Activated CD8-positive, alpha-beta memory T cell treated with anti-CD3 and anti-CD28 coated beads, Interleukin-2, amount 50 U/mL, for 4 hours (primary cell): Measurements from ENCODE around the gene VAV3.
"Not testable (repeated sequence)": the region's sequence is repeated elsewhere in the genome, so short reads cannot be mapped to it uniquely, and the experiment has no call there.

Experiments used
- DNase-seq: peaks from one replicate; pipeline ENCODE4 v3.0.0-alpha.2; 2020

VAV3 gene

DNA sequence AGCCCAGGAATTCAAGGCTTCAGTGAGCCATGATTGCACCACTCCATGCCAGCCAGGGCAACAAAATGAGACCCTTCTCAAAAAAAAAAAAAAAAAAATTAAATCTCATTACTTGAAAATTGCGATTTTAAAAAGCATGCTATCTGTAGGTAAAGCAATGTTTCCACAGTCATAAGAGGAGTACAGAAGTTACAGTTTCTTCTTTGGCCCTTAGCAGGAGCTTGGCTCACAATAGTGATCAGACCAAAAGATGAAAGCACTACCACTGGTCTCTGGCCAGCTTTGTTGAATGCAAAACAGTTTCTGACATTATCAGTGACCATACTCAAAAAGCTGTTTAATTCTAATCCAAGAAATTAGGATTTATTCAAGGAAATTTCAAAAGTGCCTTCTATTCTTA, 31.2 kb downstream of the VAV3 start:
- DNase-seq, result no peak

GRCh38 chr1:107930292-107930691, 34.7 kb downstream of the VAV3 start:
- no peak for DNase-seq

- DNase-seq, result no peak
Measured at GRCh38 chr1:107927820-107928219, 37.2 kb downstream of the VAV3 start.

DNA sequence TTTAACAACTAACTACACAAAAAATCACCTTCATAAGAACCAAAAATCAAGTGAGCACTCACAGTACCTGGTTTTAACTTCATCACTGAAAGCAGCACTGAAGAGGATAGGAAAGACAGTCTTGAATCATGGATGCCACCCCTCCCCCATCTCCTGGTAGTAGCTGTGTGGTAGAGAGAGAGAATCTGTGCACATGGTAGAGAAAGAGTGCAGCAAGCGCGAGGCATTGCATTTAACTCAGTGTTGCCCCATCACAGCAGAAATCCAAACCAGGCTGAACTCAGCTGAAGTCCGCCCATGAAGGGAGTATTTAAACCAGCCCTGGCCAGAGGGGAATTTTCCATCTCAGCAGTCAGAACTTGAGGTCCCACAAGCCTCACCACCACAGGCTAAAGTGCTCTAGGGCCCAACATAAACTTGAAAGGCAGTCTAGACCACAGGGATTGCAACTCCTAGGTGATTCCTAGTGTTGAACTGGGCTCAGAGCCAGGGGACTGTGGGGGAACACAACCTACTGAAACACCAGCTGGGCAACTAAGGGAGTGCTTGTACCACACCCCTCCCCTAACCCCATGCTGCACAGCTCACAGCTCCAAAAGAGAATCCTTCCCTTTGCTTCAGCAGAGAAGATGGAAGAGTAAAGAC, 38.4 kb downstream of the VAV3 start:
- DNase-seq, result no peak

- DNase-seq, result no peak
Measured at GRCh38 chr1:107925565-107925964, 39.4 kb downstream of the VAV3 start.

DNA sequence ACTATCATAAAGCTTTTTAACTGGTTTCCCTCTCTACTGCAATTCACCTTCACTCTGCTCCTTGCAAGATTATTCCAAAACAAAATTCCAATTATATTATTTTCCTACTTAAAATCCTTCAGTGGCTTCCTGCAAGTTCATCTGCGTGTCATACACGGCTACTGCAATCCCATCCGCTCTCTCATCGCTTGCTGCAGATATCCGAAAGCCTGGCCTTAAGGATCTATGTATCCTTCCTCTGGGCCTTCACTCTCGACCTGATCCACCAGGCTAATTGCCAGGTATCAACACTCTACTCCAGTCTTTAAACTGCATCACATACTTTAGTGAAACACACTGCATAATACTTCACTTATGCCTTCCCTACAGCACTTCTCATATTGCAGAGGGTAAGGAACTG, 44.0 kb downstream of the VAV3 start:
- no peak for DNase-seq

GRCh38 chr1:107920561-107920960, 44.4 kb downstream of the VAV3 start:
- DNase-seq, result no peak

GRCh38 chr1:107919953-107920352, 45.0 kb downstream of the VAV3 start:
- no peak for DNase-seq

DNA sequence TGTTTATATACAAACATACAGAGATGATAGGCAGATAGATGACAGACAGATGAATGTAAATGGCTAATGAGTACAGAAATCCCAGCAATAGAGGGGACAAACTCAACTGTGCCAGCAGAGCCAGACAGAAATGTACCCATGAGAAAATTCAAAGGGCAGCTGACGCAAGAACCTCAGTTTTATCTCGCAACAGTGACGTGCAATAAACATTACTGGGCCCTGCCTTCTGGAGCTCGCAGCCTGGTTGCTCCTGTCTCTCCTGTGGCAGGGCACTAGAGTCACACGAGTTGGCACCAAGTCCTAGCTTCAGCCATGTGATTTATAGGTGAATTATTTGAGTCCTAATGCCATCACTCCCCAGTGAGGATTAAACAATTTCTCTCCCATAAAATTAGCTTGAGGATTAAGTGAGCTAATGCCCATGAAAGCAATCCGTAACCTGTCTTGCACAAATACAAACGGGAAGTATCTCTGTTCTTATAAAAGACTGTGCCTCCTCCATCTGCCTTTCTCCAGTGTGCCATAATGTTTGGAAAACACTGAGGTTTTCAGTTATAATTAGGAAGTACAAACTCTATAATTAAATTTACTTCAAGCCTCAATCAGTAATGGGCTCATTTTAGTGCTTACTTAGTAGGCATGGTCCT, 50.7 kb downstream of the VAV3 start:
- no peak for DNase-seq

DNA sequence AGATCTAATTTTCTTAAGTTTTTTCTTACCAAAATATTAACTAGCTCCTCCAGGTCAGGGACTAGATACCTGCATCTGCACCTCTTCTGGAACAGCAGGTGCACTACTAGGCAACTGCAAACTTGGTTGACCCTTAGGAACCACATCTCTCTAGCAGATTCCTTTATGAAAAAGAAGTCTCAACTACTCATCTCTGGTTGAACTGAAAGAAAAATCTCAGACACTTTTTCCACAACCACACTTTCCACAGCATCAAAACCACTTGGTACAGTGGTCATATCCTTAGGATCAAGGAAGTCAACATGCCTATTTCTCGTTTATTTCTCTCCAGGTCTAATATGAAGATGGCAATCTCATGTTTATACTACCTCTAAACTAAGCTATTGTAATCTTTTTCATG, 52.3 kb downstream of the VAV3 start:
- DNase-seq, result no peak

DNA sequence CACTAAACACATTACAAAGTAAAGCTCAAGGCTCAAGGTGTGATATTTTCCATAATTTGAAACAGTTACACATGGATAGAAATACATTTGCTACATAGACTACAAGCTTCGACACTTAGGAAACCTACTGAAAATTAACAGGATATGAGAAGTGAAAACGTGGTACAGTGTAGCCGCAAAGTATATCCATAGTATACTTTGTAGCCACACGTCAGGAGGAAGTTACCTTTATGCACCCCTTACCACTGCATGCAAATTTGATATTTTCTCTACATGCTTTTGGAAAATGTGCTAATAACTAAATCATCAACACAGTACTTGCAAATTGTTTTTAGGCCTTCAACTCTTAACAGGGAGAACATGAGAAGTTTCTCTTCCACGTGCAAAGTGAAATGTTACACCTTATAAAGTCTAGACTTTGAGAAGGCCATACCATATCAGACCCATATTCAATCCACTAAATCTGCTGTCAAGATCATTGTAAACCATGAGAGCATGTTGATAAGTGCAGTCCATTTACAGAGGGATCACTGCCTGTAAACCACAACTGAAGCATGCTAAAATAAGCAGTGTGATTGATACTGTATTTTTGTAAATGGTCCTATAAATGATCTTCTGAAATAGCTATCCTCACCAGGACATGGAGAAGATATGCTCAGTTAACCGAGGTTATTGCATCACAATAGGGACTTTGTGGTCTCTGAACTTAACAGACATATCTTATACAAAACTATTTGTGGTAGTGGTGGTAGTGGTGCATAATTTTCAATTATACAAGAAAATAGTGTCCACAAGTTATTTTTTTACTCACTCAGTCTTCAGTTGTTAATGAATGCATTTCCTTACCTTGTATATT, 64.7 kb downstream of the VAV3 start:
- no peak for DNase-seq

GRCh38 chr1:107899655-107900054, 65.3 kb downstream of the VAV3 start:
- no peak for DNase-seq

DNA sequence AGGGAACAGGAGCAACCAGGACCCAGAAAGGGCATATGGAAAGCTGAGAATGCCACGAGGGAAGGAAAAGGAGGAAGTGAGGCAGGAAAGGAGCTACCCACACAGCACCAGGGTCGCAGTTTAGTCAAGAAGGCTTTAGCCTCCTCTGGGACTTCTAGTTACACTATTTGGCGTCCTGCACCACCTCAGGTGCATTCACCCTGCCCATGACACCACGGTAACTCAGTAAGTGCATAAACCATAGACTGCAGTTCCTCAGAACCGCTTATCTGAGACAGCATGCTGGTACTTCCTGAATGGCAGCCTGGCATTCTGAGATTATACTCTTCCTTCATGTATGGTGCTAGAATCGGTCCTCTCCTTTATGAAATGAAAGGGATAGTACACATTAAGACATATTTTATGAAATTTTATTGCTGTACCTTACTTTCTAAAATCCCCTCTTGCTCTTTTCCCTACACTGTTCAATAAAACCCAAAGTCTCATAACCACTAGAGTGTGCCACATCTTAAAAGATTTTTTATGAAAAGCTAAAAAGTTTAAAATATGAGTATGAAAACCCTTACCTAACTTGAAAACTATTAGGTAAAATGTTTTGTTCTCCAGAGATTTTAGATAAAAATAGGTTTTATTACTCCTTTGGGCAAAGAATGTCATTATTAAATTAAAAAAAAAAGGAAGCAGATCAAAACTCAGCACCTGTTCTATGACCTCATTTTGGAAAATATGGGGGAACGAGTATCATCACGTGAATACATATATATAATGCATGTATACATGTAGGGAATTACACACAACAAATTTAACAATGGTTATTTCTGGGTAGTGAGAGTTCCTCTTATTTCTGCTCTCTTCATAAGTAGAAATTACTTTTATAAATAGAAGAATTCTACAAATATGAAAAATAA, 67.3 kb downstream of the VAV3 start:
- peak; percentile 20 for DNase-seq

DNA sequence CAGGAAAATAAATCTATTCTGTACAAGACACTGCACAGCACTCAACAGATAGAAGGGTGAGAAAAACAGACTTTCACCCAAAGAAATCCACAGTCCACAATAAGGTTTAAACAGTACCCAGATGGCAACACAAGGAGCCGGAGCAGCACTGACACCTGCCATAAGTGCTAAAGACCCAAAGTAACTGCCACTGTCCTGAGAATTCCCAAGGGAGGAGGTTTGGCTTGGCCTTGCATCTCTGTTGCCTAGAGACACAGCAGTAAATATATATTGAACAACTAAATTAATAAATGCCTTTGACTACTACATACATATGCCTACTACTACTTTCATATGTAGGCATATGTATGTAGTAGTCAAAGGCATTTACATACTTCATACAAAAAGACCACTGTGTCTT, 68.0 kb downstream of the VAV3 start:
- DNase-seq, result no peak

- DNase-seq, result no peak
Measured at GRCh38 chr1:107896401-107896800, 68.6 kb downstream of the VAV3 start.

DNA sequence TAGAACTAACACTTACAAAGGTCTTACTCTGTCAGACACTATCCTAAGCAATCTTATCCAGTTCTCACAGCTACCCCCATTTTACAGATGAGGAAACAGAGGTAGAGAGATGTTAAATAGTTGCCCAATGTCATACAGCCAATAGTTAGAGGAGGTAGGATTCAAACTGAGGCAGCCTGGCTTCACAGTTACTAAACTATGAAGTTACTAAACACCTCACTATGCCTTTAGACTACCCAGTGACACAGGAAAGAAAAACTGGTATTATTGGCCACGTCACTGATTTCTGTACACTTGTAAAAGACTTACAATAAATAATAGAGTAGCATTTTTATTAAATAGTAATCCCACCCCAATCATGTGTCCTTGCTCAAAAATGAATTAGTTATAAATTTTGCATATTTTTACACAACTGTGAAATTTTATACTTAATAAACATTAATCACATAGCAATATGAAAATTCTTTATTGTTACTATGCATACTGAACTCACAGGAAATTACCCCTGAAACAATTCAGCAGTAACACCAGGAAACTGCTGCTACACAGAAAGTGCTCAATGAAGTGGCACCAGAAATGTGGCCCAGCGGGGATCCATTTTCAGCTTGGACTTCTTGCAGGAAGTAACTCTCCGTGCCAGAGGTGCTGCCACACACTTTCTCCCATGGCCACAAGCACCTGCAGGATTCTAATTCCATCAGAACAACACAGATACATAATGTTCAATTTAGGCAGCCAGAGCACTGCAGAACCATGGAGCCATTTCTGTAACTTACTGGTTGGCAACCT, 69.4 kb downstream of the VAV3 start:
- no peak for DNase-seq

DNA sequence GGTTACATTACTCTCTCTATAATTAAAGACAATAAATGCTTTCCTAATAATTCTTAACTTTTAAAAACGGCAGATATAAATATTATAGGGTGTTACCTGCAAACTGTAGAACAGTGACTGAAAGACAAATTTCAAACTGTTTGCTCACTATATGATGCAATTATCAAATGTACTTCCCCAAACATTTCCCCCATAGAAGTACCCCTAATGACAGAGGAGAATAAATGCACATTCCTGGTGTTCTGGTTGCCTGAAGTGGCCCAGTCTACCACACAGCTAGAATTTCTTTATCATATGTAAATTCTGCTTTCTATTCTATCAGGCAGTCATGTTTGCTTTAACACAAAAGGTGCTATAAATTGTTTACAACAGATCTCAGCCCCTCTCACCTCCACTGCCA, 70.4 kb downstream of the VAV3 start:
- no peak for DNase-seq

DNA sequence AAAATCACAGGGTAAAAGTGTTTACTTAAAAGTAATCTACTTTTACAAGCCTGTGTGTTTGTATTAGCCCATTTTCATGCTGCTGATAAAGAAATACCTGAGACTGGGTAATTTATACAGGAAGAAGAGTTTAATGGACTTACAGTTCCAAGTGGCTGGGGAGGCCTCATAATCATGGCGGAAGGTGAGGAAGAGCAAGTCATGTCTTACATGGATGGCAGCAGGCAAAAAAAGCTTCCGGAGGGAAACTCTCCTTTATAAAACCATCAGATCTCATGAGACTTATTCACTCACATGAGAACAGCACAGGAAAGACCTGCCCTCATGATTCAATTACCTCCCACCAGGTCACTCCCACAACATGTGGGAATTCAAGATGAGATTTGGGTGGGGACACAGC, 71.6 kb downstream of the VAV3 start:
- not testable (repeated sequence) for DNase-seq

DNA sequence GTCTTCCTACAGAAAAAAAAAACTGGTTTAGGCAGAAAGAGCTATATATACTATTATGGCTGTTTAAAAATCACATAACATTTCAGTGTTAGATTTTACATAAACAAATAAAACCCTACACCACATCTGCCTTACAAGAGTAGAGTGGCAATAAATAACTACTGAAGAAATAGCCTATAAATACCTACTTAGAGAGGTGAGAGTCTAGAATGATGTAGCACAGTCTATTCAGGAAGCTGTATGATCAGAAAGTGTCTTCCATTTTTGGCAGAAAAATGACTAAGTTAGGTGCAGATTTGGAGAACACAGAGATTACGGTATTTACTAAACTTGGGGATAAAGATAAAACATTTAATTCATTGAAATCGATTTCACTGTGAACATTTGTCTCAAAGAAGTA, 75.5 kb downstream of the VAV3 start:
- DNase-seq, result no peak

DNA sequence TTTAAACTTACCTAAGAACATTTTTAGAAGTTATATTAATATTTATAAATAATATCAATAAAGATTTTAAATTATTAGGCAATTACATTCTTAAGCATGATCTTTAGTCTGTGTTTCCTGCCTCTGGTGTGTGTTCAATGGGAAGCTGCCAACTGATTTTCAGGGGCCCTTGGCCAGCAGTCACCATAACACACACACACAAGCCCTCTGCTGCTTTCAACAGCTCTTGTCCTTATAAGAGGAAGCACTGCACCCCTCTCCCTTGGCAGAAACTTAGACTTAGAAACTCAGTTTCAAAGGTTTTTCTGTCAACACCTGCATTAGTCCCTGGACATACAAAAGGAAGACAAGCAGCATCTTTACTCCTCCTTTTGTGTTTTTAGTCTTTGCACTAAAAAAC, 81.4 kb downstream of the VAV3 start:
- no peak for DNase-seq

GRCh38 chr1:107879927-107880326, 85.1 kb downstream of the VAV3 start:
- no peak for DNase-seq

DNA sequence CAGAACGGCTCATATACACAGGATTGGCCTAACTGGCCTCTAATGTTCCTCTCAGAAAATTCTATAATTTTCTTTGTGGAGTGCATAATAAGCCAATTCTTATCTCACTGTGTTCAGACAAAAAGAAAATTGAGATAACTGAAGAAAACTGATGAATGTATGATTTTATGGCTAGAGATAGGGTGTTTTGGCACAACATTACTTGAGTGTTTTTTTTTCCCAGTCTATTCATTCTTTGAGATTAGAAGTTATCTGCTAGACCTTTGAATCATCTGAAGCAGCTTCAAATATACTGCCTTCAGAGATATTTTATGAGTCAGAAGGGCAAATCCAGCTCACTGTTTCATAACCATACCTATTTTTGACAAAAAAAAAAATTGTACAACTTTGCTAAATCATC, 85.6 kb downstream of the VAV3 start:
- DNase-seq, result no peak
